Sigmoid colon (tissue), 7 donors: ENCODE data around the gene RBM34. TPM values are rescaled to one million over a fixed set of nuclear protein-coding genes. Genes with fewer than 3 reads are reported as not detected.
A peak's percentile ranks its signal among the peaks of the same experiment; 100 is the strongest.

Experiments used
- DNase-seq: peaks from one replicate; pipeline ENCODE4 v3.0.0-alpha.2; 2019
- H3K27ac ChIP-seq, 4 donors: fragments of 200-600 bp; sonication (generic); one replicate each; pipeline ENCODE4 v1.5.1; 2016 to 2019; ENCODE audit warnings: mild to moderate bottlenecking in 1 of 4
- H3K27me3 ChIP-seq, 3 donors: fragments of 200-600 bp; sonication (generic); one replicate each; pipeline ENCODE4 v1.5.1; 2019; ENCODE audit warnings: mild to moderate bottlenecking in 1 of 3
- H3K36me3 ChIP-seq, 4 donors: fragments of 200-600 bp; sonication (generic); one replicate each; pipeline ENCODE4 v1.5.1; 2016 to 2019
- H3K4me1 ChIP-seq, 4 donors: fragments of 200-600 bp; sonication (generic); one replicate each; pipeline ENCODE4 v1.5.1; 2017 to 2019
- H3K4me3 ChIP-seq, 4 donors: fragments of 200-600 bp; sonication (generic); one replicate each; pipeline ENCODE4 v1.5.1; 2017 to 2019; ENCODE audit warnings: mild to moderate bottlenecking in 2 of 4, moderate library complexity in 1 of 4
- H3K9me3 ChIP-seq, 4 donors: fragments of 200-600 bp in 3 of 4; sonication (generic) in 3 of 4; one replicate each; pipeline versions ENCODE4 v1.5.1 to v1.6.1; 2013 to 2019
- CTCF ChIP-seq, 4 experiments: fragments of 450-650 bp in 3 of 4; fragments of 200-600 bp in 1 of 4; IDR thresholded peaks; one replicate each; pipeline ENCODE4 v1.5.1; 2016 to 2019; ENCODE audit warnings: antibody characterized with exemption in 4 of 4, mild to moderate bottlenecking in 3 of 4, moderate library complexity in 2 of 4
- EP300 ChIP-seq, 4 donors: sonication (generic); formaldehyde crosslinking; IDR thresholded peaks; one replicate each; pipeline ENCODE4 v1.6.1; 2017; ENCODE audit warnings: antibody characterized with exemption in 4 of 4
- POLR2A ChIP-seq, 2 donors: fragments of 450-650 bp; IDR thresholded peaks; one replicate each; pipeline ENCODE4 v1.6.1; 2016; ENCODE audit warnings: antibody characterized with exemption in 2 of 2, mild to moderate bottlenecking in 2 of 2, moderate library complexity in 2 of 2
- POLR2AphosphoS5 ChIP-seq, 4 donors: sonication (generic); formaldehyde crosslinking; IDR thresholded peaks; one replicate each; pipeline ENCODE4 v1.6.1; 2017; ENCODE audit warnings: antibody characterized with exemption in 4 of 4
- WGBS, 2 donors: extraction: QIAGEN DNeasy Blood & Tissue Kit; methylation state at CpG; one replicate each; pipeline ENCODE4 v1.1.7; 2013; 5-methylcytosine and 5-hydroxymethylcytosine counted together
- intact Hi-C: fragments of 100-400 bp; cut with DNase I; formaldehyde crosslinking; loops from one replicate; pipeline ENCODE4 v1.15.1; 2023
- polyA plus RNA-seq, 3 donors: library from polyadenylated mRNA; stranded (reverse); fragments of 200-250 nt; gene quantifications; one replicate each; pipeline ENCODE4 v1.2.3, GENCODE V29; 2013
- total RNA-seq, 4 donors: library from RNA; depleted of rRNA; stranded (reverse); fragments of >200 nt; gene quantifications; one replicate each; pipeline ENCODE4 v1.1.0, GENCODE V29; 2016
- donor health status: healthy with polysubstance abuse.
- donor health status: Bipolar disorder and iron deficiency.
- donor health status: healthy.

Gene RBM34
- total RNA-seq (10 to 100 TPM; 46.4 to 83.9 (median 51.8) TPM), polyA plus RNA-seq (10 to 100 TPM; 48.8 to 56.1 (median 55.3) TPM)

DNA sequence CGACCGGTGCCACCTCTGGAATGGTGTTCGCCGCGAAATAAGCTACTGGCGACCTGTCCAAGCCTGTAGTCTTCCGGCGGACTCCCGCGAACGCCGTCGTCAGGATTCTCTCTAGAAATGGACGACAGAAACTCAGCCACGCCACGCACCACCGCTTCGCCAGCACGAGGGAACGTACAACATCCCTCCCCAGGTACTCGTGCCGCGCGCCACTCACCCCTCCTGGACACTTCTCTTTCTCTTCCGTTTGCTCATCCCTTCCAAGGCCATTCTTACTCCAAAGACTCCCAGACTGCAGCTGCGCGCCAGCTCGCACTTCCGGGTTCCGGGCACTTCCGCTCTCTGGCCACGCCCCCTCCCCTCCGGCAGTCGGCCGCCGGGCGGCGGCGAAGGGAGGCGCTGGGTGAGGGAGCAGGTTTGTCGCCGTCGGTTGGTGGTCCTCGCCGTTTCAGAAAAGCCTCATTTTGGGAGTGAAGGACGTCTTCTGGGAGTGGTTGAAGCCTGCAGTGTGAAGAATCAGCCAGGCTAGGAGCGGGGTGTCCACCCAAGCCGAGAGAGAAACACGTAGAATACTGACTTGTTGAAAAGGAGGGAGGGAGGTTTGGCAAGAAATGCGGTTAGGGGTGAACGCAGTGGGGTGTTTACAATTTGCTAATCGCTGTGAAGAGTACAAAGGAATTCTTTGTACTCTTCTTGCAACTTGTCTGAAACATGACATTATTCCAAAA, at the start of gene RBM34:
Gene RBM34, minus strand, starts transcription at position 294 of the 728 bp plus-strand sequence. Its CDS starts 24 bp downstream, at position 270.
- Histone ChIP-seq H3K27ac (peak within 1 kb of the TSS; percentile 89 to 91 (median 90)), H3K4me3 (peak within 1 kb of the TSS; percentile 64 to 82 (median 76)), H3K9me3 (no peaks in the 10 kb centered on the region), H3K36me3 (peaks cover 0 to 28% (median 5%) of the 10 kb centered on the region in 4 donors), H3K27me3 (no peaks in the 10 kb centered on the region), H3K4me1 (peaks cover 0 to 31% (median 20%) of the 10 kb centered on the region in 4 donors)
- 0% methylated on average over 52 of the region's 52 CpGs for WGBS, 2 donors
- no peak for TF ChIP-seq EP300 (IDR thresholded peaks at IDR 0.05)
- peak; percentile 98 to 99 for TF ChIP-seq POLR2A (IDR thresholded peaks at IDR 0.05)
- TF ChIP-seq POLR2AphosphoS5 (IDR thresholded peaks at IDR 0.05), result peak; percentile 98 to 99 (median 98)
- peak in 2 of 4 experiments; percentile 26 to 30 for TF ChIP-seq CTCF (IDR thresholded peaks at IDR 0.05)
- peak; percentile 95 for DNase-seq
- intact Hi-C loops, result loop anchor here (2.0 kb wide), 2 partner anchors 32 to 168 kb away; partner anchors contain the start of genes ARID4B, GGPS1 and TOMM20

DNA sequence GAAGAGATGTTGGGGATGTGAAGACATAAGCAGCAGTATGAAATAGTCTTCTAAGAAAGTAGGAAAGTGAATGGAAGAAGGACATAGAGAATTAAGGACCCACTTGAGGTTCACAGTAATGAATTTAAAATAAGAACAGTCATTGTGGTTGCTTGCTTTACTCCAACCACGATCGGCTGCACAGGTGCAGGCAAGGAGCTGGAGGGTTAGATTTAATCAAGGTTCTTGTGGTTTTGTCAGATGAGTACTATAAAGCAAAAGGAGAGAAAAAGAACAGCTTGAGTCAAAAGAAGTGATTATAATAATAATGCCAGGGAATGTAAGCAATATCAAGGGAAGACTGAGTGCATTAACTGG, 46.1 kb upstream of the RBM34 start:
- WGBS, 2 donors, result 54 to 82% methylated on average over 2 of the region's 2 CpGs
- no peak overlapping the region for H3K4me3 ChIP-seq
- TF ChIP-seq POLR2AphosphoS5 (IDR thresholded peaks at IDR 0.05) (no peak), POLR2A (IDR thresholded peaks at IDR 0.05) (no peak), CTCF (IDR thresholded peaks at IDR 0.05) (no peak), EP300 (IDR thresholded peaks at IDR 0.05) (no peak)
- peaks cover 0 to 45% (median 6%) of the 10 kb centered on the region in 4 donors for H3K36me3 ChIP-seq
- H3K4me1 ChIP-seq, result no peaks in the 10 kb centered on the region
- H3K9me3 ChIP-seq, result no peaks in the 10 kb centered on the region
- intact Hi-C loops, result no loop called here
- H3K27ac ChIP-seq, result no peak overlapping the region
- H3K27me3 ChIP-seq, result no peaks in the 10 kb centered on the region
- no peak for DNase-seq

DNA sequence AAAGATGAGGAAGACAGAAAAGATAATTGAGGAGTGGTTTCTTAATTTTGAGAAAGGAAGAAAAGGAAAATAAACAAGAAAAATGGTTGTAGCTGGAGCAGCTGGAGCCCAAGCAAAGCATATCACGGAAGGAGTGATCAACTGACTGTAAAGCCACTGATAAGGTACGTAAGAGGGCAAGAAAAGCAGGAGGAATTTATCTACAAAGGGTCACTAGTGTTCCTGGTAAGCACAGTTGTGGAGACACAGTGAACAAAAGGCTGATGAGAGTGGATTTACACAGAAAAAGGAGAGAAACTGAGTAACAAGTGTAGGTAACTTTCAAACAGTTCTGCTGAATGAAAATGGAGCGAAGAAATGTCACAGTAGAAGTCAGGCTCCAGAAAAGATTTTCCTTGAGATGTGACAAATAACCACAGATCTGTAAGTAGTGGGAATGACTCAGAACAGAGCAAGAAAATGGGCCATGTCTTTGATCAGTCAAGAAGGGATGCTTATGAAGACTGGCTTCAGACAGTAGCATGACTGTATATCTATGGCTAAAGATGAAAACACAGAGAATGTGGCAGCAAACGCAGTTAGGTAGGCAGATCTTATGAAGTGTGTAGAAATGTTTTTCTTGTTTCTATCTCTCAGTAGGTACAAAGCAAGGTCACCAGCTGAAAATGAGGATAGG, 45.6 kb upstream of the RBM34 start:
- no peak overlapping the region for H3K27ac ChIP-seq
- H3K36me3 ChIP-seq, result peaks cover 0 to 40% (median 4%) of the 10 kb centered on the region in 4 donors
- H3K4me3 ChIP-seq, result no peak overlapping the region
- intact Hi-C loops, result no loop called here
- DNase-seq, result no peak
- H3K27me3 ChIP-seq, result no peaks in the 10 kb centered on the region
- TF ChIP-seq CTCF (IDR thresholded peaks at IDR 0.05), result no peak
- 86 to 90% methylated on average over 4 of the region's 4 CpGs for WGBS, 2 donors
- H3K9me3 ChIP-seq, result no peaks in the 10 kb centered on the region
- no peaks in the 10 kb centered on the region for H3K4me1 ChIP-seq

GRCh38 chr1:235205687-235206086, 44.6 kb upstream of the RBM34 start:
- no peaks in the 10 kb centered on the region for H3K27me3 ChIP-seq
- no peak for DNase-seq
- no peaks in the 10 kb centered on the region for H3K9me3 ChIP-seq
- H3K36me3 ChIP-seq, result peaks cover 0 to 32% (median 2%) of the 10 kb centered on the region in 4 donors
- no peak overlapping the region for H3K4me3 ChIP-seq
- H3K4me1 ChIP-seq, result no peaks in the 10 kb centered on the region
- intact Hi-C loops, result no loop called here
- no peak overlapping the region for H3K27ac ChIP-seq
- 95 to 97% methylated on average over 3 of the region's 3 CpGs for WGBS, 2 donors
- TF ChIP-seq CTCF (IDR thresholded peaks at IDR 0.05) (no peak), POLR2A (IDR thresholded peaks at IDR 0.05) (no peak), POLR2AphosphoS5 (IDR thresholded peaks at IDR 0.05) (no peak), EP300 (IDR thresholded peaks at IDR 0.05) (no peak)
